ENCODE results near the gene WNK2.
"Not testable (repeated sequence)": the region's sequence is repeated elsewhere in the genome, so short reads cannot be mapped to it uniquely, and the experiment has no call there.

The WNK2 gene

GRCh38 chr9:93236541-93237206, 52.7 kb downstream of the WNK2 start:
- DNase-seq (ENCODE audit: low read depth), result no peak

DNA sequence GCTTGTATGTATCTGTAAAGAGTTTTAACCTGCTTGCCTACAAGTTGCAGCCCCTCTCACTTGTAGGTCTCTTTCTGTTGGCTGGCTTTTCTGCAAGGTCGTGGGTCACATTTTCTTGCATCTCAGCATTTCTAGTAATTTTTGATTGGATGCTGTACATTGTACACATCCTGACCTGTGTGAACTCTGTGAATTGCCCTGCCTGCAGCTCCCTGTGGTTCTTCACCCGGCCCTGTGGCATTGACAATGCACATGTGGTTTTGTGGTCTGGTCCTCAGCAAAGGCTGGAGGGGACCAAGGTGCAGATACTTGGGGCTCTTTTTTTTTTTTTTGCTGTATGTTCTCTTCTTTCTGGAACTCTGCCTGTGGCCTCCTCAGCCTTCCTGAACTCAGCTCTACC, 53.6 kb downstream of the WNK2 start:
- DNase-seq (ENCODE audit: low read depth), result no peak

DNA sequence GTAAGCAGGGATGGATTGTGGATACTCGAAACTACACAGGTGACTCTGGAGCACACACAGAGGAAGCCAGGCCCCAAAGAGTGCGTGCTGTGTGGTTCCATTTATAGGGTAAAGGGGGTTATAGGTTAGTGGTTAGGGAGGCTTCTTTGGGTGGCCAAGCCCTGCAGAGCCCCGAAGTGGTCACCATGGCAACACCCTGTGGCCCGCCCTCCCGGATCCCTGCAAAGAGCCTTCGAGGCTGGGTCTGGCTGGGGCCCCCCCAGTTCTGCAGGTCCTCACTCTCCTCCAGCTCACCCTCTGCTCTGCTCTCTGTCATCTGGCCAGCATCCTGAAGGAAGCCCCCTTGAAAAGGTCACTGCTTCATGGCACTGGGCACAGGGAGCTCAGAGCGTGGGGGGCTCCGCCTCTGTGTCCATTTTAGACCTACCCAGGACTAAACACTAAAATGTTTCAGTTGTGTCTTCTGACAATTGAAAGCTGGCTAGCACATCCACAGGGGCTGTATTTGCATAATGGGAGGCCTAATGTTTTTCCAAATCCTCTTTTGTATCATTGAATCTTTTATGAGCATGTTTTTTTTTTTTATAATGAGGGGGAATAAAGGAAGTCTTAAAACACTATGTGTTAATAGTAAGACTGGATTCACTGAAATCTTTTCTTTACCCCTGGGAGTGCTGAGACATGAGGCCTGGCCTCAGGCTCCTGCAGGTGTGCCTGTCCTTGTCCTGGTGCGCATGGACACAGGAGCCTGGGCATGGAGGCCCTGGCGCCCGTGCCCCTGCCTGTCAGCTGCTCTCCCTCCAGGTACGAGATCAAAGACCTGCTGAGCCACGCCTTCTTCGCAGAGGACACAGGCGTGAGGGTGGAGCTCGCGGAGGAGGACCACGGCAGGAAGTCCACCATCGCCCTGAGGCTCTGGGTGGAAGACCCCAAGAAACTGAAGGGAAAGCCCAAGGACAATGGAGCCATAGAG, 55.3 kb downstream of the WNK2 start:
- no peak for DNase-seq (ENCODE audit: low read depth)

DNA sequence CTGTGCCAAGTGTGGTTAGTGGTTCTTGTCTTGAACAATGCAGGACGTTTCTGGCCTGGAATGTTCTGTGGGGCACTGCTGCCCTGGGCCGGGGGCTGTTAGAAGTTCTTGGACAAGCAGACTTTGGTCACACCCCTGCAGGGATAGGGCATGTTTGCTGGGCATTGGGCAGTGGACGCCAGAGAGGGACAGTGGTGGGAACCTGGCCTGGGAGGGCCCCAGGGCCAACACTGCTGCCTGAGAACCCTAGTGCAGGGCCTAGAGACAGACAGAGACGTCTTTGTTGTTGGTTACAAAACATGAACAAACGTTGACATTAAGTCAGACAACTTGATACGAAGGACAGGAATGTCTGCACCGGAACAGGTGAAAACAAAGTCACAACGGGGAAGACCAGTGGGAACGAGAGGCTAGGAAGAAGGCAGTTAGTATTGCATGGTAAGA, 57.0 kb downstream of the WNK2 start:
- DNase-seq (ENCODE audit: low read depth), result no peak

GRCh38 chr9:93243112-93243511, 59.2 kb downstream of the WNK2 start:
- no peak for DNase-seq (ENCODE audit: low read depth)

DNA sequence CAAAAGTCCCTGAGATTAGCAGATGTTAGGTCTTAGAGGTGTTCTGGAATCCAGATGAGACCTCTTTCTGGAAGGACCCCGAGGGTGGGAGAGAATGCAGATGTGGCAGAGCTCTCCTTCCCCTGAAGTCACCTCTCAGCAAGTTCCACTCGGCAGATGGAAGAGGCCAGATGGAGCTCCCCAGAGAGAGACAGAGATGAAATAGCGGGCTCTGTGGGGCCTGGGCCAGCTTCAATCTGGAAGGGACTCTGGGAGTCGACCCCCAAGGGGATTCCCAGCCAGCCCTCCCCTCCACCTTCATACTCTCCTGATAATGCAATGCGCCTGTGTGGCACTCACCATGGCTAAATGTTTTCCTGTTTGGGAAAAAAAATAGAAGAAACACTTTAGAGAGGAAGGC, 60.2 kb downstream of the WNK2 start:
- DNase-seq (ENCODE audit: low read depth), result no peak

GRCh38 chr9:93244510-93245436, 60.8 kb downstream of the WNK2 start:
- DNase-seq (ENCODE audit: low read depth), result no peak

GRCh38 chr9:93245437-93245970, 61.6 kb downstream of the WNK2 start:
- no peak for DNase-seq (ENCODE audit: low read depth)

GRCh38 chr9:93246111-93246510, 62.2 kb downstream of the WNK2 start:
- DNase-seq (ENCODE audit: low read depth), result no peak

DNA sequence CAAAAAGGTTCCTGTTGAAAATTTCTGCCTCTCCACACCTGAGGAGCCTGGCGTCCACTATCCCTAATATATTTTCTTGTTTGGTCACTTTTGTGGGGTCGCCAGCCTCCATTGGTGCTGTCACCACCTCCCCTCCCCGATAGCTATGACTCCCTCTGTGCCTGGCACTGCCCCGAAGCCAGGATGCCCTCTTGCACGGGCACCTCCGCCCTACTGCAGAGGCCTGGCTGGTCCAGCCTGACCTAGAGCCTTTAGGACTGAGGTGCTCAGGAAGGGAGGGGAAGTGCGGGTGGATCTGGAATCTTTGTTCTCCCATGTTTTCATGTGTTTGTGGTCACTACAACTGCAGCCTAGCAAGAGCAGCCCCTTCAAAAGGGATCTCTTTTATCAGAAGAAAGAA, 62.6 kb downstream of the WNK2 start:
- DNase-seq (ENCODE audit: low read depth), result no peak

- no peak for DNase-seq (ENCODE audit: low read depth)
These were observed 63.3 kb downstream of the WNK2 start for GRCh38 chr9:93247099-93247865.

DNA sequence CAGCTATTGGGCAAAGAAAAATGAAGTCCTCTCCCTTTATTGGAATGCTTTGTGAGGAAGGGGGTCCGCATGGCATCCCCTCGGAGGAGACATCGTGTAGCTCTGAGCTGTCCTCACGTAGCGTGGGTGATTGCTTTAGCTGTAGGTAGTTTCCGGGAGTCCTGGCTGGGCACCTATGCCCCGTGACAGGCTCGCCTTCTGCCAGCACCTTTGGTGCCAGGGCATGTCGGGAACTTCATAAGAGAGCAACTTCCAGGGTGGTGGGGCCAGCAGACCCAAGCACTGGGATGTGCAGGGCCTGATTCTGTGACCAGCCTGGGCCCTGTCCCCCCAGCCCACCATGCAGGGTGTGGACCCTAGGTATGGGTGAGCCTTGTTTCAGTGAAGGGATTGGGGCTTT, 64.0 kb downstream of the WNK2 start:
- DNase-seq (ENCODE audit: low read depth), result no peak

DNA sequence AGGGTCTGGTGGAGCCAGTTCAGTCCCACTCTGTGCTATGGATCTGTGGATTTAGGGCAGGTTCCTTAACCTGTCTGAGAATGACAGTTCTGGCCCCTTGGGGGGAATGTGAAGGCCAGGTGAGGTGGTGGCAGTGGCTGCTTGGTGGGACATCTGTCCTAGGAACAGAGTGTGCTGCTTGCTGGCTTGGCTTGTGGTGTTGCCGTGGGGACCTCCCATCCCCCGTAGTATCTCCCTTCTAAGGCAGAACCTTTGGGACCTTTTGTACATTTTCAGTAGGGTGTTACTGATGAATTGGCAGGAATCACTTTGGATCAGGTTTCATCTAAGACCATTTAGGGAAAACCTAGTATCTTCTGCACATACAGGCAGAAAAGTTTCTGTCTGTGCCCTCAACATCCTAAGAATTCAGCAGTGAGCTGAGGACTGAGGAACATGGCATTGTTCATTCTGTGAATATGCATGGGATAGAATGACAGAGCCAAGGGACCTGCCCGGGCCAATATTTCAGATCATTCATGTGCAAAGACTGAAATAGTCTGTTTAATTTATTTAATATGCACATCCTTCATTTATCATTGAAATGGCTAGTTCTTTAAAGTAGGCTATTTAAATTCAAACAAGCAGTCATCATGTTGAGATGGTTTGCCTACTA, 64.6 kb downstream of the WNK2 start:
- DNase-seq (ENCODE audit: low read depth), result no peak

DNA sequence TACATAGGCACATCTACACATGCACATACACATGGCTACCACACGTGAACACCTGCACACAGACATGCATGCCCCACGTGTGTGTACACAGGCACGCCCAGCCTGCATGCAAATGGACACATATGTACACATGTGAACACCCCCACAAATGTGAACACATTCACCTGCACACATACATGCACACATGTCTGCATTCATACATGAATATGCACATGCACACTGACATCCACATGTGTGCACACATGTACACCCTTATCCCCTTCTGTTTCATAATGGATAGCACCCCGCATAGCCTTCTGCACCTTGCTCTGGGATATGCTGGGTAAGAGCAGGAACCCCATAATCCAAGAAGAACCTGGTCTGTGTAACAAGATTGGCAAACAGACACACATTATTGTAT, 66.2 kb downstream of the WNK2 start:
- no peak for DNase-seq (ENCODE audit: low read depth)

GRCh38 chr9:93251309-93251708, 67.4 kb downstream of the WNK2 start:
- DNase-seq (ENCODE audit: low read depth), result not testable (repeated sequence)

DNA sequence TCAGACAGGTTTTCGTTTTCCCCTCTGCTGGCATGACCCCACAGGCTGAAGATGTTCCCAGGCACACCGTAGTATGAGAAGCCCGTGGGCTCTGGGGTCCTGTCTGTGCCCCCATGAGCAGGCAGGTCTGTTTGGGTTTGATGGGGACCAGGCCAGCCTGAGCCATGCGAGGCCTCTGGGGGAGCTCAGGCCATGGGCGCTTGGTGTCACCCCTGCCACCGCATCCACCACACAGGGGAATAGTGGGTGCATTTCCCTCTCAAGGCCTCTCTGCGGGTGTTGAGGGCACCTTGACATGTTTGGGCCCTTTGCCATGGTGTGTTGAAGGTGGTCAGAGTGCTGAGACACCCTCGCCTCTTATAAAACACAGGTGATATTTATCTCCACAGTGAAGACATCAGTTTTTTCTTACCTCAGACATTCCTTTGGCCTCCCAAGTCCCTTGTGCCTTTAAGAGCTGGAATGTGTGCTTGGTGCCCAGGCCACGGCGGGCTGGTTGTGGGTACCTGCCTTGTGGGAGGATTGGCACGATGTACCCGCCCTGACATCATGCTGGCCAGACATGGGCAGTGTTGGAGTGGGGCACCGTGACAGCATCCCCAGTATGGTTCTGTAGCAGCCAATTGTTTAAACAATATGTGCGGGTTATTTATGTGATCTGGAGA, 68.3 kb downstream of the WNK2 start:
- DNase-seq (ENCODE audit: low read depth), result no peak

- DNase-seq (ENCODE audit: low read depth), result no peak
These were observed 69.0 kb downstream of the WNK2 start for GRCh38 chr9:93252781-93253530.

- no peak for DNase-seq (ENCODE audit: low read depth)
These were observed 69.7 kb downstream of the WNK2 start for GRCh38 chr9:93253633-93254032.

- DNase-seq (ENCODE audit: low read depth), result no peak
These were observed 70.1 kb downstream of the WNK2 start for GRCh38 chr9:93254061-93254481.
